DOHH2 (cell line): Measurements from ENCODE around the gene TSHZ1.

Source experiments
- H3F3A ChIP-seq: fragments of 200-600 bp; sonication (generic), shearing (Covaris generic); 2 replicates; pipeline ENCODE4 v1.6.0; 2016; ENCODE audit warnings: antibody characterized with exemption, mild to moderate bottlenecking; ENCODE audit not compliant: control insufficient read depth, insufficient read depth
- H3K27ac ChIP-seq: fragments of 200-600 bp; sonication (generic); 2 replicates; pipeline ENCODE4 v1.5.1; 2014; ENCODE audit warnings: low read depth, mild to moderate bottlenecking, low read length, moderate library complexity
- H3K27me3 ChIP-seq: fragments of 200-600 bp; sonication (generic); 2 replicates; pipeline ENCODE4 v1.6.1; 2014; ENCODE audit warnings: mild to moderate bottlenecking, low read length, mixed read lengths; ENCODE audit not compliant: control insufficient read depth
- H3K36me3 ChIP-seq: fragments of 200-600 bp; sonication (generic); 2 replicates; pipeline ENCODE4 v1.6.1; 2014; ENCODE audit warnings: mild to moderate bottlenecking, low read length, moderate library complexity, mixed read lengths; ENCODE audit not compliant: control insufficient read depth
- H3K4me1 ChIP-seq: fragments of 200-600 bp; sonication (generic); 2 replicates; pipeline ENCODE4 v1.6.1; 2014; ENCODE audit warnings: mild to moderate bottlenecking, low read length, mixed read lengths; ENCODE audit not compliant: control insufficient read depth
- H3K4me2 ChIP-seq: fragments of 200-600 bp; sonication (generic); 2 replicates; pipeline ENCODE4 v1.6.0; 2014; ENCODE audit warnings: mild to moderate bottlenecking, low read length, moderate library complexity
- H3K4me3 ChIP-seq: fragments of 200-600 bp; sonication (generic); 2 replicates; pipeline ENCODE4 v1.5.1; 2014; ENCODE audit warnings: mild to moderate bottlenecking, low read length, mixed read lengths
- H3K79me2 ChIP-seq: fragments of 200-600 bp; sonication (generic); 2 replicates; pipeline ENCODE4 v1.6.1; 2014; ENCODE audit warnings: mild to moderate bottlenecking, low read length, mixed read lengths; ENCODE audit not compliant: control insufficient read depth
- H3K9me2 ChIP-seq: fragments of 200-600 bp; sonication (generic); replicated peaks from 2 replicates; pipeline ENCODE4 v1.6.1; 2014; ENCODE audit warnings: mild to moderate bottlenecking, low read length, mixed read lengths; ENCODE audit not compliant: control insufficient read depth
- H3K9me3 ChIP-seq: fragments of 200-600 bp; sonication (generic); 2 replicates; pipeline ENCODE4 v1.6.1; 2014; ENCODE audit warnings: antibody characterized with exemption, low read length, mixed read lengths; ENCODE audit not compliant: control insufficient read depth, insufficient read depth
- H4K20me1 ChIP-seq: fragments of 200-600 bp; sonication (generic); 2 replicates; pipeline ENCODE4 v1.6.0; 2014; ENCODE audit warnings: low read depth, mild to moderate bottlenecking, antibody characterized with exemption, low read length, moderate library complexity; ENCODE audit not compliant: control insufficient read depth, insufficient read depth
- EZH2phosphoT487 ChIP-seq: fragments of 200-600 bp; sonication (generic); IDR thresholded peaks from 2 replicates; pipeline ENCODE4 v1.6.1; 2017; ENCODE audit warnings: borderline replicate concordance, mild to moderate bottlenecking, antibody characterized with exemption, low read length, moderate library complexity, mixed read lengths
- TF ChIP-seq, protein P1 (sequence below): fragments of 200-600 bp; sonication (generic); IDR thresholded peaks from one replicate; pipeline ENCODE4 v1.5.1; 2014; ENCODE audit warnings: antibody characterized with exemption, mild to moderate bottlenecking, low read depth, low read length; ENCODE audit not compliant: poor library complexity, severe bottlenecking

The TSHZ1 gene

DNA sequence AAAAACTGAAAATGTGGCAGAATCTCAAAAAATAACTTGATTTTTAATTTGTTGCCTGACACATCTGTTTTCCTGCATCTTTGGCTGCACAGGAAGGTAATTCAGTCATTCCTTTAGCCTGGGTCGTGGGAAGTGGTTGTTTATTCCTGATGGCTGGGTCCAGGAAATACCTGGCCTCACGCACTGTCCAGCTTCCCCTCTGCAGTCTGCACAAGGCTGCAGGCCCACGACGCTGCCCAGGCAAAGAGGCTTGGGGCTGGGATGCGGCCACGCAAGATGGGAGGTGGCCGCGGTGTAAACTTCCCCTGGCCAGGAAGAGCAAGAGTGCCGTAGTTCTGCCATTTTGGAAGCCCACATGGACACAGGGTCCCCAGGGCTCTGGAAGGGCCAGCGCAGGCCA, 28.2 kb downstream of the TSHZ1 start:
- no peak overlapping the region for H3K27ac ChIP-seq
- no peaks in the 10 kb centered on the region for H3K9me3 ChIP-seq
- no peaks in the 10 kb centered on the region for H4K20me1 ChIP-seq
- H3K36me3 ChIP-seq, result no peaks in the 10 kb centered on the region
- no peaks in the 10 kb centered on the region for H3K9me2 ChIP-seq
- H3F3A ChIP-seq, result no peaks in the 10 kb centered on the region
- no peak overlapping the region for H3K4me2 ChIP-seq
- no peaks in the 10 kb centered on the region for H3K4me1 ChIP-seq
- no peaks in the 10 kb centered on the region for H3K27me3 ChIP-seq
- peaks cover 23% of the 10 kb centered on the region for H3K79me2 ChIP-seq
- TF ChIP-seq, protein P1, sequence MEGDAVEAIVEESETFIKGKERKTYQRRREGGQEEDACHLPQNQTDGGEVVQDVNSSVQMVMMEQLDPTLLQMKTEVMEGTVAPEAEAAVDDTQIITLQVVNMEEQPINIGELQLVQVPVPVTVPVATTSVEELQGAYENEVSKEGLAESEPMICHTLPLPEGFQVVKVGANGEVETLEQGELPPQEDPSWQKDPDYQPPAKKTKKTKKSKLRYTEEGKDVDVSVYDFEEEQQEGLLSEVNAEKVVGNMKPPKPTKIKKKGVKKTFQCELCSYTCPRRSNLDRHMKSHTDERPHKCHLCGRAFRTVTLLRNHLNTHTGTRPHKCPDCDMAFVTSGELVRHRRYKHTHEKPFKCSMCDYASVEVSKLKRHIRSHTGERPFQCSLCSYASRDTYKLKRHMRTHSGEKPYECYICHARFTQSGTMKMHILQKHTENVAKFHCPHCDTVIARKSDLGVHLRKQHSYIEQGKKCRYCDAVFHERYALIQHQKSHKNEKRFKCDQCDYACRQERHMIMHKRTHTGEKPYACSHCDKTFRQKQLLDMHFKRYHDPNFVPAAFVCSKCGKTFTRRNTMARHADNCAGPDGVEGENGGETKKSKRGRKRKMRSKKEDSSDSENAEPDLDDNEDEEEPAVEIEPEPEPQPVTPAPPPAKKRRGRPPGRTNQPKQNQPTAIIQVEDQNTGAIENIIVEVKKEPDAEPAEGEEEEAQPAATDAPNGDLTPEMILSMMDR, result no peak
- no peak for TF ChIP-seq EZH2phosphoT487
- H3K4me3 ChIP-seq, result no peak overlapping the region

DNA sequence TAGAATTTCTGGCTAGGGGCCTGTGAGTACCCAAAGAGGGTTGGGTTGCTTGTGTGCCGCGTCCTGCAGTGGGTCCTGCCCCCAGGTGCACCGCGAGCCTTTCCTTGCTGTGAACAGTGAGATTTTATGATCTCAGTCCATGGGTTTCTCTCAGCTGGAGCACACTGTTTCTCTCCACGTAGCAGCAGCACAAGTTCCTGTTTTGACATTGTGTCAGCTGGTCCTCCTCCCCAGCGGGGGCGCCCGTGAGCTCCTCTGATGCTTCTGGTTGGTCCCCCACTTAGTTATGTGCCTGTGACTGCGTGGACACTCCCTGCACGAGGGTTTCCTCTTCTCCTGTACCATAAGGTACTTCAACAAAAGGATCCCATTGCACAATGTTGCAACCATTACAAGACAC, 29.8 kb downstream of the TSHZ1 start:
- Histone ChIP-seq H3F3A (no peaks in the 10 kb centered on the region), H3K4me2 (no peak overlapping the region), H3K9me3 (no peaks in the 10 kb centered on the region), H3K4me3 (no peak overlapping the region), H3K27me3 (no peaks in the 10 kb centered on the region), H3K36me3 (no peaks in the 10 kb centered on the region), H4K20me1 (no peaks in the 10 kb centered on the region), H3K27ac (no peak overlapping the region), H3K79me2 (peaks cover 30% of the 10 kb centered on the region), H3K4me1 (no peaks in the 10 kb centered on the region), H3K9me2 (no peaks in the 10 kb centered on the region)
- TF ChIP-seq, protein P1, result no peak
- no peak for TF ChIP-seq EZH2phosphoT487

DNA sequence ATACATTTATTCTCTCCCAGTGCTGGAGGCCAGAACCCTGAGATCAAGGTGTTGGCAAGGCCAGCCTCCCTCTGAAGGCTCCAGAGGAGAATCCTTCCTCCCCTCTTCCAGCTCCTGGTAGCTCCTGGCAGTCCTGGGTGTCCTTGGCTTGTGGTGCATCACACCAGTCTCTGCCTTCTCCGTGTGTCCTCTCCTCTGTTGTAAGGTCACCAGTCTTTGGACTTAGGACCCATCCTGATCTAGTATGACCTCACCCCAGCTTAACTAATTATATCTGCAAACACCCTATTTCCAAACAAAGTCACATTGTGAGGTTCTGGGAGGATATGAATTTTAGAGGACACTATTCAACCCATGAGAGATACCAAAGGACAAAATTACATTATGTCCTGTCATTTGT, 31.1 kb downstream of the TSHZ1 start:
- Histone ChIP-seq H4K20me1 (no peaks in the 10 kb centered on the region), H3K36me3 (no peaks in the 10 kb centered on the region), H3K9me2 (no peaks in the 10 kb centered on the region), H3K4me1 (no peaks in the 10 kb centered on the region), H3K27me3 (no peaks in the 10 kb centered on the region), H3K4me2 (no peak overlapping the region), H3K4me3 (no peak overlapping the region), H3K27ac (no peak overlapping the region), H3K9me3 (no peaks in the 10 kb centered on the region), H3F3A (no peaks in the 10 kb centered on the region), H3K79me2 (peaks cover 39% of the 10 kb centered on the region)
- no peak for TF ChIP-seq EZH2phosphoT487

DNA sequence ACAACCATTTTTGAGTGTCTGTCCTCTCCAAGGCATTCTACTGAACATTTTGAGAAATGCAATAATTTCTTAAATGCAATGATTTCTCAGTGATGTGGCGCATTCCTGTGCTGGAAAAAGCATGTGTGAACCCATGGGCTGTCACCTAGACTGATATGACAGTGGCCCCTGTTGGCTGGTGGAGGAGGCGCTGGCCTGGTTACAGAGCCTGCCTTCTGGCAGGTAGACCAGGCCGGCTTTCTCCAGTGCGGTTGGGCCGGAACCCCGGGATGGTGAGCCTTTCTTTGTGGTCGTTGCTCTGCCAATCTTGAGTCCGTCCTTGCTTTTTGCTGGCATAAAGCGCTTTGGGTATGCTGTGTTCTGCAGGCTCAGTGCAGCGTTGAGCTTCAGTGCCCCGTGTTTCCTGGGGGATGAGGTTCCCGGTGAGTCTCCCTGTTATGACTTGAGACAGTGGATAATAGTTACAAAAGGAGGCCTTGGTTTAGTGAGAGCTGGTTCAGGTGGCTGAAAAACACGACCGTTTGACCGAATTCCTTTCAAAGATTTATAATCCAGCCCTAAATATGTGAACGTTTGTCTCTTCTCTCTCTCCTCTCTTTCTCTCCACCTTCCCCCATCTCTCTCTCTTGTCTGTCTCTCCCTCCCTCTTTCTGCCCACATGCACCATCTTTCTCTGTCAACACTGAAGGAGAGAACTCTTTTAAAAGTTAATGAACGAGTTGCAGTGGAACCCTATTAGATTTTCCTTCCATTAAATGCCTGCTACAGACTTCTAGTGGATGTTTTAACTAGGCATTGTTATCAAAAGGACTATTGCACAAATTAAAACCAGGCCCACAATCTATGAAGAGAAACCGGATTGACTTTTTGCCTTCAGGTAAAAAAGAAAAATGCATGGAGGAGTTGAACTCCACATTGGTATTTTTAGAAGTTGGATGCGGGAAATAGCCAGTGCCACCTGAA, 34.0 kb downstream of the TSHZ1 start:
- Histone ChIP-seq H4K20me1 (no peaks in the 10 kb centered on the region), H3K9me3 (peaks cover 6% of the 10 kb centered on the region; the same call in 1 of the 2 replicates), H3F3A (no peaks in the 10 kb centered on the region; the same call in 1 of the 2 replicates), H3K4me2 (no peak overlapping the region), H3K4me3 (no peak overlapping the region), H3K36me3 (no peaks in the 10 kb centered on the region), H3K27ac (no peak overlapping the region), H3K79me2 (peaks cover 61% of the 10 kb centered on the region), H3K27me3 (no peaks in the 10 kb centered on the region), H3K4me1 (peaks cover 16% of the 10 kb centered on the region), H3K9me2 (no peaks in the 10 kb centered on the region)
- TF ChIP-seq, protein P1, result no peak
- TF ChIP-seq EZH2phosphoT487, result no peak
